HG03558 (cell line): ENCODE measurements around the gene KRT6A.

Experiments
- ATAC-seq: cut with Tn5 transposase; IDR thresholded peaks from one replicate; pipeline ENCODE4 v1.9.1; 2021; ENCODE audit warnings: moderate number of reproducible peaks; ENCODE audit not compliant: unreplicated experiment; ENCODE audit errors: extremely low read depth

The KRT6A gene

DNA sequence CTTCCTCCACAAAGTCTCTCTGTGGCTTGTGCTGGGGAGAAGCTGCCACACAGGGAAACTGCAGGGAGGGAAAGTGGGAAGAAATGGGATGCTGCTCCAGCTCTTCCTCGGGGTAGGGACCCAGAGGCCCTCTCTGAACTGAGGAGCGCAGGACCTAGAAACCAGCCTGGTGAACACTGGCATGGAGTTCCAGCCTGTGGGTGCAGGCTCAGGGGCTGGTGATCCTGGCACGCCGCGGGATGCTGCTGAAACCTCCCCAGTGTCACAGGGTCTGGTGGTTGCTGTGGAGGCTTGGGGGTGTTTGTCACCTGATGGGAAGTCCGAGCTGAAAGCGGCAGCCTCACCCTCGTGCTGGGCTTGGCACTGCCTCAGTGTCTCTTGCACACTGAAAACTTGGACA lies 53.6 kb downstream of the KRT6A start:
- no peak for ATAC-seq

GRCh38 chr12:52438305-52439301 lies 54.5 kb downstream of the KRT6A start:
- no peak for ATAC-seq

DNA sequence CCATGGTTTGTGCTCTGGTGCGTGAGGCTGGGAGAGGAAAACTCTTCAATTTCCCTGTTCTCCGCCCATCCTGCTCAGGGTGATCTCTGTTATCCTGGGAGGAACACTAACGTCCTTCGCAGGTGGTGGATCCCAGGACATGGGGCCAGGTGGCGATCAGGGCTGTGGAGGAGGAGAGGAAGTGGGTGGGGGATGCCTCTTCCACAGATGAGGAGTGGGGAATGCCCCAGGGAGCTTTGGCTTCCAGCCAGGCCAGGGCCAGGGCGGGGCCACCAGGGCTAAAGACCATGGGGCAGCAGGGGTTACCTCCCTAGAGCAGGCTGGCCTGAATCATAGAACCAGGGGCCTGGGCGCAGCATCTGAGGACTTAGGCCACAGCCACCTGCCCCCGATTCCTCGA lies 55.5 kb downstream of the KRT6A start:
- ATAC-seq: no peak
